HPDE6-E6E7 (cell line): ENCODE data around the gene FBXL17.

ENCODE experiments used
- DNase-seq: peaks from one replicate; pipeline ENCODE4 v3.0.0; 2011; ENCODE audit warnings: missing footprints; ENCODE audit errors: extremely low spot score

FBXL17 gene

DNA sequence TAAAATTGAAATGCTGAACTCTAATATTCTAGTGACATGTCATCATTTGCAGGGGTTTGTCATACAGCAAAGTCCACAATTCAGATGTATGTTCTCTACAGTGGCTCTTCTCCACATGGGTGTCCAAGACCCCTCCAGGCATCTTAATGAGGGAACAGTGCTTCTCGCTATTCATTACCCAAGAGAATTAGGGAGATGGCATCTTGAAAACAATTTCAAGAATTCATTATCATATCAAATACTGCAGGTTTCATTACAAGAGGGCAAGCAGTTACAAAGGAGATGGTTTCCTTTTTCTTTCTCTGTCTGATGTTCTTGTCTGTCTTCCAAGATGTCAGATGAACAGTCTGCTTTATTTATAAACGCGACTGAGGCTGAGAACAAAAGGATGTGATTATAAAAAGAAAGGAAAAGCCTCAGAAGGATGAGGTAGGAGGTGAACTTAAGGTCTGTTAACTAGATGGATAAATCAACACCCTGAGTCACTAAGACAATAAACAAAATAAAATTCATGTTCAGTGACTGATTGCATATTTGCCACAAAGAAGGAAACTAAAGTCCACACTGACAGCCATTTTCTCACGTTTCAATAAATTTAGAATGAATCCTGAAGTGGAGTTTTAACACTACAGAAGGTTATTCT, 384.4 kb downstream of the FBXL17 start:
- DNase-seq, result no peak

DNA sequence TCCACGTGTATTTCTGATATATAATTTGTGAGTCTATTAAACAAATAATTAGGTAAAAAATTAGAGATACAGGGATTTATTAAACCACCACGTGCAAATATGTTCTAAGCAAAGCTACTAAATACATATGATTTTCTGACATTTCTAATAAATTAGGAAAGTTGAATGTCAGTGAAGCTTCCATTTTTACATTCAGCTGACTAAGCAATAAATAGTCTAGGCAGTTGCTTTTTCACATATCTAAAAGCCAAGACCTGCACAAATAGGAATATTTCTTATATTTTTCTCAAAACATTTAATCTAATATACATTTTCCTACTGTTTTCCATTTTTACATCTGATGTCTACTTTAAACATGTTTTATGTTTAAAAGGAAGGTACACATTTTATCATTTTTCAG, 388.6 kb downstream of the FBXL17 start:
- no peak for DNase-seq

DNA sequence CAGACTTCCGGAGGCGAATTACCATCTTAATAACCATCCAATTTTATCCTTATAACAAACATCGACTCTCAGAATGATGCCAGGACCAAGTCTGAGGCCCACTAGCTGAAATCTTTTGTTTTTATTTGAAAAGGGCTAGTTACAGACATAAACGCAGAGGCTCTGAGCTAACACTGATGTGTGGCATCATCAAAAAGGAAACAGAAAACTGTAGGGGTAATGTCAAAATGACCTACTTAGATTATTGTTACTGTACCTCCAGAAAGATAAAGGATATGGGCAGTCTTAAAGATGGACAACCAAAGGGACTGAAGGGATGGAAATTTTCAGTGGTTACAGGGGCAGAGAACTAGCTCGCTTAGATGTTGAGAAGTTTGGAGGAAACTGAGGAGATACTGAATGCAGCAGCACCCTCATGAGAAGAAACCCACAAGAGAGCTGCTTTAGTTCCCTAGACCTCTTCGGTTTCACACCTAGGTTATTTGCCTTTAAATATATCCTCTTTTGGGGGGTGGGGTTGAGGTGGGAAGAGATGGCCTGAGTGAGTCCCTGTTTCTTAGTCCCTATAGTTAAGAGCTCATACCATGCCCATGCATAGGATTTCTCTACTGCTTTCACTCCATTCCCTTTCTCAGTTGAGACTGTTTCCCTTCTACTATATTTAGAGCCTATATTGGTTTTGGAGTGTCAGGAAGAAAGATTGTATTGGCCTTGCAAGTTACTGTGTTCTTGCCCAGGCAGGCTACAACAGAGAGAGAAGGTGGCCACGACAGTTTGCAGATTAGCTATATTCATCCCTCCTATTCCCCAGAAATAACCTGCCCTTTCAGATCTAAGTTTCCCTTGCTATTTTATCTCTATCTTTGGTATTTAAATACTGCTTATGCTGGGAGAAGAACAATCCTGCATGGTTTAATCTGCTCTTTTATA, 390.8 kb downstream of the FBXL17 start:
- DNase-seq, result no peak

DNA sequence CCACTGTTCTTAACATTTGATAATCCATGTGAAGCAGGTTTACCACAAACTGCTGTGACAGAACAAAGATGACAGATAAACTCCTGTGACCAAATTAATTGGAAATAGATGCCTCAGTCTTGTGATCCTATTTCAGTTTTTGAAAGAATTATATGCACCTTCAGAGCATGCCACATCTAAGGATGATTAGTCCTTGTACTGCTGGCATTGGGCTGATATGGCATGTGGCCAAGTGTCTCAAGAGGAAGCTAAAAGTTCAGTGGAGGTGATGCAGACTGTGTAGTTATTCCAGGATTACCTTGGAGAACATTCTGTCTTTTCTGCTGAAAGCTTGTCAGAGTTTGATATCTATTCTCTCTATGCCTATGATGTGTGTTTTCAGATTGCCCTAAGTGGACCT, 396.8 kb downstream of the FBXL17 start:
- no peak for DNase-seq

DNA sequence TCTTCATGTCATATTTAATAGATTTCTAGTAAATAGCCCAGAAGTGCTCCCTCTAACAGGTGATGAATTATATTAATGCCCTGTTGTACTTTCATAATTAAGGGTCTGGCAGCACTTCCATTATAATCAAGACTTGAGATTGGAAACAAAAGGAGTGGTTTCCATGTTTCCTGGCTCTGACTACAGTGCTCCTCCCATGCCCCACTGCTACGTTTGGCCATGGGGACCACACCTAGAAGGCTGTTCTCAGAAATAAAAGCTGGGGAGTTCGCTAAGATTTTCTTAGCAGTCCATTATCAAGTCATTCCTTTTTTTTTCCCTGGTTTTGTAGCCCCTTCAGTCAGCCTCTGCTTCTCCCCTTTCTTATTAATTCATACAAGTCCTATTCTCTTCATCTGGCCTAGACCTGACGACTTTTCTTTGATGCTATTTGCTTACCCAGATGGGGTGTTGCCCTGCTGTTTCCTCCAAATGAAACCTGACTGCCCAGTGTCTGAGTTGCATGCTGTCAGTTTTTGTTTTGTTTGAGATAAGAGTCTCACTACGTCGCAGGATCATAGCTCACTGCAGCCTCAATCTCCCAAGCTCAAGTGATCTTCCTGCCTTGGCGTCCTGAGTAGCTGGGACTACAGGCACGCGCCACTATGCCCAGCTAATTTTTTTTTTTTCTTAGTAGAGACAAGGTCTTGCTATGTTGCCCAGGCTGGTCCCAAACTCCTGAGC, 399.0 kb downstream of the FBXL17 start:
- no peak for DNase-seq

DNA sequence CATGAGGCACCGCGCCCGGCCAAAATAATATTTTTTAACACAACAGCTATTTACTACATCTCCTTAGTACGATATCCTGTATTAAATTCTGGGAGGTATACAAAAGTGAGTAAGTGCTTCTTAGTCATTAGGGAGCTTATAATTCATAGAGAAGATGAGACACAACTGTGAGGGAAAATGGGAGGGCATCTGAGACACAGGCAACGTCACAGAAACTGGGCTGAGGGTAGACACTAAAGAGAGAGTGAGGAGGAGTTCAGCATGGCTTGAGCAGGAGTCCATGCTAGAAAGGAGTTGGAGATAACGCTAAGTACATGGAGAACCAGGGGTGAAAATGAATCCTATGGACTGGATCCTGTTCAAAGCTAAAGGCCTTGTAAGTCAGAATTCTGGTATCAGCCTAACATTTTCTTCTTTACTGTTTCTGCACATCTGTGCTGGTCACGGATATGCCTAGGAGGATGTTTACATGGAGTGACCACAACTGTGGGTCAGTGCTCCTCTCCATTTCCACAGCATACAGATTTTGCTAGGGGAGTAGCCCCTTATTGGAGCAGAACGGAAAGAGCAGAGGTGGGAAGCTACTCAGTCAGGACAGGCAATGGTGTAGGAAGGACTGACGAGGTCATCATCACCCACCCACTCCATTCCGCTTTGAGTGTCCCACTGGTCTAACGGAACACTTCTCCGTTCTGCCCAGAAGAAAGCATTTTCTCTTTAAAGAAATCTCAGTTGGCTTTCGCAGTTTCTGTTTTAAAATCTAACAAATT, 400.8 kb downstream of the FBXL17 start:
- DNase-seq, result no peak

DNA sequence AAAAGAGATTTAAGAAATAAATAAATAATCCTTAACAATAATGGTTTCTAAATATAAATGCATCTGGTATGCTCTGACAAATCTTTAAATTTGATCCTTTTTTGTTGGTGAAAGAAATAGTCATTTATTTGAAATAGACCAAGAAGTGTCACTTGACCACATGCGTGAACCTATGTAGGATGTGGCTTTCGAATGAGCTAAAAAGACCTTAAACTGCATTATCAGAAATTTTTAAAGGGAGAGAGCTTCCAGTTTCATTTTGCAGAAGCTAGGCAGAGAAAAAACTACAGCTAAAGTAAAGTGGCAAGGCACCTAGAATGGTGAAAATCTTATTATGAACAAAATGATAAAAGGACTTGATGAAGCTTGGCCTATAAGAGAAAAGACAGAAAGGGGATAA, 402.0 kb downstream of the FBXL17 start:
- no peak for DNase-seq

DNA sequence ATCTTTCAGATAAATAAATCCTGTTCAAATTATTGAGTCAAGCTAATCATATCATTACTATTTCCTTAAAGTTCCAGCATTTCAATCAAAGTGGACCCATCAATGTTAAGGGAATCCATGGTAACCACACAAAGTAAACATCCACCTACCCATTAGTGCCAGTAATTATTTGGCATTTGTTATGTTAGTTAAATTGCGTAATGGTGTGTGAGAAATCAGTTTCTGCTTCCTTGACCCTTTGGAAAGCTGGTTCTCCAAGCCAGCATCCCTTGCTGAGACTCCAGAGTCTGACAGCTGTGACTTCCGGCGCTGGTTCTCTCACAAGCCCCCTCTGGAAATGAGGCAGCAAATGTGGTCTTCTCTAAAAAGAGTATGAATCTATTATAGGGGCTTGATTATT, 402.6 kb downstream of the FBXL17 start:
- DNase-seq, result no peak

DNA sequence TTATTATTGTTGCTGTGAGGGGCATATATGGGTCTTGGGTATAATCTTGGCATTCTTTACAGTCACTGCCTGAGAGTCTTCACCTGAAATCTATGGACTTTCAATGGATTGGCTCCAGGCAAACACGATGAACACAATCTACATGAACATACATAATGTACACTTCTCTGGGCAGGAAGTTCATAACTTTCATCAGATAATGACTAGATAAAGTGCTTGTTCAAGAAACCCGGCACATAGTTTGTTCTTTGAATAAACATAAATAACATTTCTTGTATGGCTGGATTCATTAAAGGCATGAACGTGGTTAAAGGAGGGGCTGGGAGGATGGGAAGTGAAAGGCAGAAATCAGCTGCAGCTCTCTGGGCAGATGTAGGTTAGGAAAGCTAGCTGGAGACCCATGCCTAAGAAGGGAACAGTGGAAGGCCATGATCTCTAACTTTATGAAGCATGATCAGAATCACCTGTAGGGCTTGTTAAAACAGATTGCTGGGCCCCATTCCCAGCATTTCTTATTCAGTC, 404.3 kb downstream of the FBXL17 start:
- DNase-seq, result no peak

DNA sequence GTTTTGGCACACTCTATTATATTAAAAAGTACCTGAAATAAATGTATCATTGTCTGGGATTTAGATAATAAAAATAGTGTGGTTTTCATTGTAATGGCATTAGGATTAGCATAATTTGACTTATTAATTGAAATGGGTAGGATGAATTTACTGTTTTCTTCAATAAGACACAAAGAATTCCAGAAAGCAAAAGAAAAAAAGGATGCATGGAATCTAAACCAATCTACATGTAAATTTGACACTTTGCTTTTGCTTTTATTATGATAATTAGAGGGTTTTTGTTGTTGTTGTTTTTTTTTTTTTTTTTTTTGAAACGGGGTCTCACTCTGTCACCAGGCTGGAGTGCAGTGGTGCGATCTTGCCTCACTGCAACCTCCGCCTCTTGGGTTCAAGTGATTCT, 406.3 kb downstream of the FBXL17 start:
- DNase-seq, result no peak

DNA sequence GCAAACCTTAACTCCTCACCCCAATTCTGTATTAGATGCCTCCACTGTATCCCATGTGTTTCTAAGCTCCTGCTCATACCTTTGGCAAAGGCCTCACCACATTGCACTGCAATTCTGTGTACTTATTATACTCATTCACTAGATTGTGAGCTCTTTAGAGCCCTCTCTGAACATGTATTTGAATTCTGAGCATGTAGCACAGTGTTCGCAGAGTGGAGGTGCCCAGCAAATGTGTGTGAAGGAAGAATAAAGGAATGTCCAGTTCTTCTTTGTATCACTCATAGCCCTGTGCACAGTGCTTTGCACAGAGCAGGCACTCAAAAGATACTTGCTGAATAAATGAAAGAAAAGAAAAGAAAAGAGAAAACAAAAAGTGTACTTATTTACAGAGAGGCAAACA, 410.1 kb downstream of the FBXL17 start:
- DNase-seq, result no peak

DNA sequence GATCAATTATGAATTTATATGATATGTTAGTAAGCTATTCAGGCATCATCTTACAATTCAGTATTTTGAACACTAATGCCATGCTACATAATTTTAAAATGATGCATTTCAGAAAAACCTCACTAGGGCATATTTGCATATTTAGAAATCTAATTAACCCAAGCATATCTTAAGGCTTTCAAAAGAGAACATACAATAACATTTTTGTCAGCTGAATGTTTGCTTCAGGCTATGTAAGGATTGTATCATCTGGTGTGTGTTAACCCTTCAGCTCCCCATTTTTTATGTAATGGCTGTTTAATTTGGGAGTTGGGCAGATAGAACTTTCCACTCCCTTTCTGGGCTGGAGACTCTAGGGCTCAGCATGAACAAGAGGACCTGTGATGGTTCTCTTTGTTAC, 412.1 kb downstream of the FBXL17 start:
- DNase-seq, result no peak

DNA sequence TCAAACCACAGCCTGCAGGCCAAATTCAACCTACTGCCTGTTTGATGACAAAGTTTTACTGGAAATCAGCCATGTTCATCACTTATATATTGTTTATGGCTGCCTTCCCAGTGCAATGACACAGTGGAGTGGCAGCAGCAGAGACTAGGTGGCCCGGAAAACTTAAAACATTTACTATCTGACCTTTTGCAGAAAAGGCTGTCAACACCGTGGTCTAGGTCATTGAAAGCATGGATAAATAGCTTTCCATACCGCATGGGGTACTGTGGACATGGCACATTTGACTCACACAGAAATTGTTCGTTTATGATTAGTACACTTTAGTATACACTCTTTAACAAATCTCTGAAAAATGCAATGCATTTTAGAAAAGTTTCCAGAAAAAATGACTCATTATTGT, 412.9 kb downstream of the FBXL17 start:
- DNase-seq, result no peak

DNA sequence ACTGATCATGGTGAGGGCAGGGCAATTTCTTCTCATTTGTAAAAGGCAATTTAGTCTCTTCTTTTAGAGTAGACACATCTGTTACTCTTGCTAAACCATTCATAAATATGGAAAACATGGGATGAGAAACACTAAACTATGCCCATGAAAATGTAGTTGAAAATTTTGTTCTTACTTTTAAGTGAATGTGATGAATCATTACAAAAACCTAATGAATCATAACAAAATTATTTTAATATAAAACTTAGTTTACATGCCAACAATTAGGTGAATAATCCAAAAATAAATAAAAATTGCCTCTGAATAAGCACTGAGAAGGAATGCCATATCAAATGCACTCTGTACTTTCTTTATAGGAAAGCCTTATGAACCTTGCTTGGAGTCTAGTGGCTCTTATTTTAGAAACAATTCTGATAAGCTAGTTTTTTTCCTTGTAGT, 413.5 kb downstream of the FBXL17 start:
- no peak for DNase-seq

DNA sequence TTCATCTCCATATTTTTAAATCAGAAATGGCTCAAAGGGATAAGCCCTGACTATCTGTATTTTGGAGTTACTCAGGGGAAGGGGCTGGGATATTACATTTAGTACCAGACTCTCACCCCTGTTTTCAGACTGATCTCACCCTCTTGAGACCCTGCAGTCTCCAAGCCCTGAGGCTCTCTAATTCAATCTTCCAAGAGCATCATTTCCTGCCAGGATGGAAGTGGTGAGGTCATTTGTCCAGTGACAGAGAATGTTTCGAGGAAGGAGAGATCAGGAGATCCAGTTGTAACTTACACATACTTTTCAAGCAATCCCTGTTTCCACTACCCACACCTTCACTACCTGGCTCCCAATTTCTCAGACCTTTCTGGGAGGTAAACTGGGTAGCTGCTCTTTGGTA, 415.7 kb downstream of the FBXL17 start:
- no peak for DNase-seq

DNA sequence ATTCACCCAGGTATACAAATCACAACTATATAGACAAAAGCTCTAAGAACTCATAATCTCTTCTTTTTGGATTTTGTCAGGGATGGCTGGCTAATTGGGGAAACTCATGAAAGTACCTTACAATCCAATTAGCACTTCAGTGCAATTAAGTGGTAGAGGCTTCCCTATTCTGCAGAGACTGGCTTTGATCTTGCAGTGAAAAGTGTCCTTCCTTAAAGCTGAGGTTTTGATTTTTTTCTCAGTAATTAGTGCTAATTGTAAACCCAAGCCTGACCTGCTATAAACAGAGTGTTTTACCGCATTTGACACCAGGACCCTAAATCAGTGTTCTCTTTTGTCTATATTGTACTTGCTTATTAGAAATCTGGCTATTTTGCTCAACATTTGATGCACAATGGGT, 417.2 kb downstream of the FBXL17 start:
- DNase-seq, result no peak

DNA sequence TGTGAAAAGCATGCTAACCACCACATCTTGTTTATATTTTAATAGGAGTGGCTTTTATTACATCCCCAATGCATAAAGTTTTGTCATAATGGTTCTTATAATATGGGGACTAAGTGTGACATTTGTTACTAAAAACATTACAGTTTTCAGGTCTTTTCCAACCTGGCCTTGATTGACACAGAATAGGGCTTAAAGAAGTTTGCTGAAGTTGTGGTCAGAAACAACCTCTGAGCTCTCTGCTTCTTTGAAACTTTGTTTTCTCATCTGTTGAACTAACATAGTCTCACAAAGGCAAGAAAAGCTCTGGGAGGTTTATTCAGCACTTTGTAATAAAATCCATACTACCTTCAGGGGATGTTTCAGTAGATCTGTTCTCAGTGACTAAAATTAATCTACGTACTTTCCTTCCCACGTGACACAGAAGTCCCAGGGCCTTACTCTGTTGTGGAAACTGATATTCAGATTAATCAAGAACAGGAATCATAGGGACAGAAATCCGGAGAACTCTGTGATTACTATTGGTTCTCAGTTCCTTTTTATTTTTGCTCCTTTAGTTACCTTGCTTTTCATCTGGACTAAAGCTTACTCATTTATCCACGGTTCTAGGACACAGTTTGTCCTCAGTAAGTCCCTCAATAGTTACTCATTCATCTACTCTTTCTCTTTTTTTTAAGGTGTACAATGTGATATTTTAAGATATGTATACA, 422.2 kb downstream of the FBXL17 start:
- no peak for DNase-seq

DNA sequence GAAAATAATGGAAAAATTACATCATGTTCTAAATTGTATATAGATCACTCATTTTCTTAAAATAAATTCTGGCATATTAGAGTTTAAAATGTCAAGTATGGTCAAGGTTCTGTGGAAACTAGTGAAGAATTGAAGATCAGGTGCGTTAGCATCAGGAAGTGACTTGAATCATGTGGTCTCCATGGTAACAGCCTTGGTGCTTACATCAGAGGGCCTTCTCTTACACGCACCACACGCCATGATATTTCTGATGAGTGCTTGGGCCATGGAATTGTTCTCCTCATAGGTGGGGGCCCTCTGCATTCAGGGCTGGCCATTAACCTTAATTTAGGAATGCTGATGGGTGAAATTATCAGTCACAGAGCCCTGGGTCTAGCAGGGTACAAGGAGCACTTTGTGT, 423.0 kb downstream of the FBXL17 start:
- no peak for DNase-seq

DNA sequence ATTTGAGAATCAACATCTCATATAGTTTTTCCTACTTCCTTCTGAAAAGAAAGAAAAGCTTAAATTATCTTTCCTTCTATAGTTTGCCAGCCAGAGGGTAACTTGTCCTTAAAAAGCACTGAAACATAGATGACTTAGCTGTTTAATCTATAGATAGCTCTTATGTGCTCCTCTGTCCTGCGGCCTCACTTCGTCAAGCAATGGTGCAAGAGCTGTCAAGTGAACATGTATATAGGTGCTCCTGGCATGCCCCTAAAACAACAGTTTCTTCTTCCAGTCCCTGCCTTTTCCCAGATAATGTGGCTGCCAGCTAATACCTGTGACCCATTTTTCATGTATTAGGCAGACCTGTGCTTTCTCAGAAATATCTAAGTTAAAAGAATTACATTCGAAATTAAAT, 423.5 kb downstream of the FBXL17 start:
- no peak for DNase-seq

DNA sequence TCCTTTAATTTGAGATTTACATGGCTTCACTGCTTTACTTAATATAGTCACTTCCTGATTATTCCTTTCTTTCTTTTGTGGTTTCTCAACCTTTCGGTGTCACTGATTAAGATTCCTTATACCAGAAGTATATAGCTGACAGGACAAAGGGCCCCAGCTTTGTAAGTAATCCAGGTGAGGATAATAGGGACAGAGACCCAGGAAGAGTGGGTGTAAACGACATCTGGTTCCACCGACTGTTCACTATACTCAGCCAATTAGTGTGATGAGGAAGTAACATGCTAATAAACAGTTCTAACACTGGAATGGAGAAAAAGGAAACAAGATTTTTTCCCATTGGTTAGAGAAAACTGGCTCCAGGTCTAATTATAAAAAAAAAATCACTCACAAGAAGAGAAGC, 424.8 kb downstream of the FBXL17 start:
- no peak for DNase-seq

DNA sequence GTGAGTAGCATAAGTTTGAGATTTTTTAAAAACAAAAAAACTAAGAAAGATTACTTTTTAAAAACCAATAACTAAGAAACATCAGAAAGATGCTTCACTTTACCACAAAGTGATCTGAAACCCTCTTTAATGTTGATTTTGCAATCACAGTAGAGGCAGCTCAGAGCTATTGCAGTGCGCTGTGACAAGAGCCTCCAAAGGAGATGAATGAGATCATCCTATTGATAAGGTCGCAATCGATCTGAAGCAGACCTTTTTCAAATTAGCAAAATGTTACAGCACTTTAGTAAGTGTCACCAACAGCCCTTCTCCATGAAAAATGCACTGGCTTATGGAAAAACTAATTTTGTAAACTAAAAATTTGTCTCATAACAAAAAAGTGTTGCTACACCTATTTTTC, 426.6 kb downstream of the FBXL17 start:
- no peak for DNase-seq
